Left forelimb (tissue), 1 donor: Measurements from ENCODE around the gene RPS15.
"Not testable (repeated sequence)": the region's sequence is repeated elsewhere in the genome, so short reads cannot be mapped to it uniquely, and the experiment has no call there.

Experiments
- DNase-seq: peaks from one replicate; pipeline ENCODE4 v3.0.0-alpha.2; 2018; ENCODE audit warnings: low spot score

The RPS15 gene

DNA sequence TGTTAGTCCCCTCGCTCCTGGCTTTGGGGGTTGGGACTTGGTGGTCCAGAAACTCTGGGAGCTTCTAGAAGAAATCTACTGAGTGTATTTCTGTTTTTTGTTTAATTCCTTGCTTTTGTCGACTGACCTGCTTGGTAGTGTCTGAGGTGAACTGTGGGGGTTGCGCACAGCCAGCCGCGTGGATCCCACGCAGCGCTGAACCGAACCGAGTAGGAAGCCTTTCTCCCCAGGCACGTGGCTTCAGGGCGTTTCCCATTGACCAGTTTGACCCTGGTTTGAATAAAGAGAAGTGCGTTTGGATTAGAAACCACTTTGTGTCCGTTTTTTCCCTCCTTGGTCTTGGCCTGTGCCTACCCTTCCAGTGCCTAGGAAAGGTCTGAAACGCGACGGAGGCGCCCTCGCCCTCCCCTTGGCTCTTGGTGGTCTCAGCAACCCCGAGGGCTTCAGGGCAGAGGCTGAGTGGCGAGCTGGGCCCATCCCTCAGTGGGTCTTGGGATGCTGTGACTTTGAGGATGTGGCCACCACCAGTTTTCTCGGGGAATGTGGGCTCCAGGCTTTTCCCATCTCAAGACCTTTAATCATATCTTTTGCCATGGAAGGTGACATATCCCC lies 2.7 kb upstream of the RPS15 start:
- DNase-seq: no peak

DNA sequence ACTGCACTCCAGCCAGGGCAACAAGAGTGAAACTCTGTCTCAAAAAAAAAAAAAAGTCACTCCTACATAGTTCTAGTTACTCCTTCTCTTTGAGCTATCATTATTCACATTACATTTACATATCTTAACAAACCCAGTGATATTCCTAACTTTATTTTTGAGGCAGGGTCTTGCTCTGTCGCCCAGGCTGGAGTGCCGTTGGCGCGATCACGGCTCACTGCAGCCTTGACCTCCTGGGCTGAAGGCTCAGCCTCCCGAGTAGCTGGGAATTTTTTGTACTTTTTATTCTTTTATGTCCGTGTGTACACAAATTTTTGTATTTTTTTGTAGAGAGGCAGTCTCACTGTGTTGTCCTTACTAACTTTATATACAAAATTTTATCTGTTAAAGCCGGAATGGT lies 587 bp upstream of the RPS15 start:
- DNase-seq: no peak

- no peak for DNase-seq
Measured at GRCh38 chr19:1438933-1439354, 748 bp downstream of the RPS15 start.

DNA sequence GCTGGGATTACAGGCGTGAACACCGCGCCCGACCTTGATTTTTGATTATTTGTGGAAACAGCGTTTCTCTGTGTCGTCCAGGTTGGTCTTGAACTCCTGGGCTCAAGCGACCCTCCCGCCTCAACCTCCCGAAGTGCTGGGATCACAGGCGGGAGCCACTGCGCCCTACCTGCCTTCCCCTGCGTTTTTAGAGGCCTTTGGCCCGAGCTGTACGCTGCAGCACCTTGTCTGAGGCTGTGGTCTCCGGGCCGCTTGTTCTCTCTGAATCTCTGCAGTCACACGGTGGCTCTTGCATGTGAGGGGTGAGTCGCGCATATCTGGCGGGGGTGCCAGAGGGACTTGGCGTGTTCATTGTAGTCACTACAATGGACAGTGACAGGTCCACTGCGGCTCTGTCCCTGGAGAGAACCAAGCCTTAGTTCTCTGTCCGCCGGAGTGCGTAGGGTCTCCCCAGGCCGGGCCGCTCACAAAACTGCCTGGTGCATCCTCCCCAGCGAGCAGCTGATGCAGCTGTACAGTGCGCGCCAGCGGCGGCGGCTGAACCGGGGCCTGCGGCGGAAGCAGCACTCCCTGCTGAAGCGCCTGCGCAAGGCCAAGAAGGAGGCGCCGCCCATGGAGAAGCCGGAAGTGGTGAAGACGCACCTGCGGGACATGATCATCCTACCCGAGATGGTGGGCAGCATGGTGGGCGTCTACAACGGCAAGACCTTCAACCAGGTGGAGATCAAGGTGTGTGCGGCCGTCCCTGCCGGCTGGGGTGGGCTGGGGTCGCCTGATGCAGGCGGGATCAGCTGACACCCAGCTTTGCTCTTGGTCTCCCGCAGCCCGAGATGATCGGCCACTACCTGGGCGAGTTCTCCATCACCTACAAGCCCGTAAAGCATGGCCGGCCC lies 1.6 kb downstream of the RPS15 start:
- DNase-seq: not testable (repeated sequence)

DNA sequence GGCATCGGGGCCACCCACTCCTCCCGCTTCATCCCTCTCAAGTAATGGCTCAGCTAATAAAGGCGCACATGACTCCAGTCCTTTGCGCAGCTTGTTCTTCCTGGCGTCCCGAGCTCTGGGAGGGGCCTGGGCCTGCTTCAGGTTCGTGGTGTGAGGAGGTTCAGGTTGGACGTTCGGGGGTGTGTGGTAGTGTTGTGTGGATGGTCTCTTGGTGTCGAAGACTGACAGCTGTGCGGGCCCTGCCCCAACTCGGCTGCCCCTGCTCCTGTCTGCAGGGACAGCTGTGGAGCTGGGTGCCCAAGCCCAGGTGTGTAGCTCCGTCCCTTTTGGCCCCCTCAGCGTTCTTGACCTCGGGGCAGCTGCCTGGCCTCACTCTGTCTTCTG lies 2.2 kb downstream of the RPS15 start:
- no peak for DNase-seq

DNA sequence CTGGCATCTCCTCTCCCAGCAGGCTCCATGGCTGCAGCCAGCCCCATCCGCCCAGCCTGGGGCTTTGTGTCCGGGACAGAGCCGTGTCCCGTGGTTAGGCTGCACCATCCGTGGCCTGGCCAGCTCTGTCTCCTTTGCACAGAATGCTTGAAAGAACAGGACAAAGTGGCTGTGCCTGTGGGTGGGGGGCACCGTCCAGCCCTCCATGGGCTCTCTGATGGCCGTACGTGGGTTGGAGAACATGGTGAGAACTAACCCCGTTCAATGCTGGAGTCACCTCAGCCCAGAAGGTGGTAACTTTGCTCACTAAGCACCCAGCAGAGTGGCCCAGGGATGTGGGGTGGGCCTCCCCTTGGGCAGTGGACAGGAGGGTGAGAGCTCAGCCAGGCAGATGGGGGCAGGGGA lies 2.8 kb downstream of the RPS15 start:
- DNase-seq: no peak

- no peak for DNase-seq
Measured at GRCh38 chr19:1441677-1442438, 3.7 kb downstream of the RPS15 start.

DNA sequence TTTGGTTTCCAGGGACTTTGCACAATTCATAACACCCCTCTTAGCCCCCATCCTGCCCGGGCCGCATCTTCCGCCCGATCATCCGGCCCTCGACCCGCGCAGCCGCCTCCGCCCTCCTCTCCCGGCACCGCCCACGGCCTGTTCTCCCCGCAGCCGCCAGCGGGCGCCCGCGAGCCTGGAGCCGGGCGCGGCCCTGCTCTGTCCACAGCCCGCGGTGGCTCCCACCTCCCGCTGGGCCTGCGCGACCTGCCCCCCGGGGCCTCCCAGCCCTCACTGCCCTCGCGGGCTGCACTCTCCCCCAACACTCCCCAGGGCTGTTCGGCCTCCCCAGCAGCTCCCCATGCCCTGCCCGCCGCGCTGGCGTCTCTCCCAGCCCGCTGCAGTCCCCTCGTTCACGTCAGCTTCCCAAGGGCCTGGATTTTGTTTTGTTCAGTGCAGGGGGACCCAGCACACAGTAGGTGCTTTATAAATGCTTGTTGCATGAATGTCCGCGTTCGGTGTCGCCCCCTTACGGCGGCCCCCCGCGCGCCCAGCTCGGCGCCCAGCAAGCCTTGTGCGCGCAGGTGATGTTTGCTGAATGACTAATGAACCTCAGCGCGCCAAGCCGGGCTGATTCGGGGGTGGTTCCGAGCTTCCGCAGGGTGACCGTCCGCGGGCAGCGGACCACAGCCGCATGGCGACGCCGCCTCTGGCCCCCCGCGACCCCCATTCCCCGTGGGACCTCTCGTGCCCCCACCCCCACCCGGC lies 7.2 kb downstream of the RPS15 start:
- DNase-seq: peak; percentile 88

DNA sequence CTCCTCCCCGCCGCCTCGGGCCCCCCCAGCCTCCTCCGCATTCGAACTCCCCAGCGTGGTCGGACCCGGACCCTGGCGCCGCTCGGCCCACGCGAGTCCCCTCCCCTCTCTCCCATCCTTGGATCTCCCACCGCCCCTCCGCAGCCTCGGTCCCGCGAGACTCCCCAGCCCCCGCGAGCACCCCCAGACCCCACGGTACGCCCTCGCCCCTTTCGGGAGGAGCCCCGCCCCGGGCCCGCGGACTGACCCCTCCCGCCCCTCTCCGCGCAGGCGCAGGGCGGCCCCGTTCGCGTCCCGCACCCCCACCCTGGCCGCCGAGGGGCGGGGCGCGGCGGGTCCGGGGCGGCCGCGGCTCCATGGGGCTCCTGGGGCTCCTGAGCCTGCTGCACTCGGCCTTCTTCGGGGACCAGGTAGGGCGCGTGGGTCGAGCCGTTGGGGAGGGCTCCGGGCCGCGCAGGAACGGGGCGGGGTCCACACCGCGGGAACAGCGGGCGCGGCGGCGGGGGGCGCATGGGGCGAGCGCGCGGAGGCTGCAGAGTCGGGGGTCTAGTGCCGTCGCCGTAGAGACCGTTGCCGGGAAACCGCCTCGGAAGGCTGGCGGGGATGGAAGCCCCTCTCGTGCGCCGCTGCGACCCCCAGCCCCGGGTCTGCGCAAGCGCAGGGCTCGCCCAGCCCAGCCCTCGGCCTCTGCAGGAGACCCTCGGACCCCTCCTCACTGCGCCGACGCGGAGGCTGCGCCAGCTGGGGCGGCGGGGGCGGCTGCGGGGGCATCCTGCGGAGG lies 7.9 kb downstream of the RPS15 start:
- no peak for DNase-seq

DNA sequence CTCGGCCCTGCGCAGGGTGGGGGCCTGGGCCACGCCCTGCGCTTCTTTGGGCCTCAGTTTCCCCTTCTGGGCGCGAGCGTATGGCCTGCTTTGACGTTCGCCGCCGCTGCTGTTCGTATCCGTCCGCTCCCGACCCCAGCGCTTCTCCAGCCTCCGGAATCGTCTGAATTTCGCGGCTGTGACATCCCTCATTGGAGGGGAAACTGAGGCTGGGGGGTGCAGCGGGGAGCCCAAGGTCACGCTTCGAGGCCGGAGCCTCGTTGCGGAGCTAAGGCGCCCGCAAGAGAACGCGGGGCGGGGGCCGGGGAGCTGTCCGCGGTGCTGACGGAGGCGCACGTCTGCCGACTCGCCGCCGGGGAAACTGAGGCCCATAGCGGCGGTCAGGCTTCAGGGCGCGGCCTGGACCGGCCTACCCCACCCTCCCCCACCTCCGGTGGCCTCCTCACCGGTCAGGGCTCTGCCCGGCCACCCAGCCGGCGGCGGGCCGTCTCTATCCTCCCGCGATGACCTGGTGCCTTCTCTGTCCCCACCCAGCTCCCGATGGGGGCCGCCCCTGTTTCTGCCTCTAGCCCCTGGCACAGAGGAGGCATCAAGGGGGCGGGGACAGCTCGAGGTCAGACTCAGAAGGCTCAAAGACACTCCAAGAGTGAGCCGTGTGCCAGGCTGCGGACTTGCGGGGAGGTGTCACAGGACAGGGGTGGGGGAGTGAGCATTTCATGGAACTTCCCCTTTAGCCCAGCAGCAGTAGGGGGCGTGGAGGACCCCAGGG lies 8.7 kb downstream of the RPS15 start:
- DNase-seq: no peak

GRCh38 chr19:1447504-1447903 lies 9.3 kb downstream of the RPS15 start:
- no peak for DNase-seq

DNA sequence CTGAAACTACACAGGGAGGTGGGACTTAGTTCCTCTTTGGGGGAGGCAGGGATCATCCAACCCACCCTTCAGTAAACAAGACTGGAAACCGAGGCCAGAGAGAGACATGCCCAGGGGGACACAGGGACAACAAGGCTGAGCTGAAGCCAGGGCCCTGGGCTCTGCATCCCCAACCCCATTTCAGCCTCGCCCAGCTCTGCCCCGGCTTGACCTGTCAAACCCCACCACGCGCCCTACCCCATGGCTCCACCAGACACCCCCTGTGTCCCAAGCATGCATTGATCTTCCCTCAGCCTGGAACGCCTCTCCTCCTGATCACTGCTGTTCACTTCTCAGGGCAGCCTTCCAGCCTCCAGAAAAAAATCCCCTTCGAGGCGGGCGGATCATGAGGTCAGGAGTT lies 9.7 kb downstream of the RPS15 start:
- DNase-seq: no peak

GRCh38 chr19:1449467-1450442 lies 11.6 kb downstream of the RPS15 start, which contains the start of gene APC2:
TSS of gene APC2 (plus strand) at chr19:1450121. CDS start at chr19:1453002, 2,881 bp downstream.
- DNase-seq: no peak

DNA sequence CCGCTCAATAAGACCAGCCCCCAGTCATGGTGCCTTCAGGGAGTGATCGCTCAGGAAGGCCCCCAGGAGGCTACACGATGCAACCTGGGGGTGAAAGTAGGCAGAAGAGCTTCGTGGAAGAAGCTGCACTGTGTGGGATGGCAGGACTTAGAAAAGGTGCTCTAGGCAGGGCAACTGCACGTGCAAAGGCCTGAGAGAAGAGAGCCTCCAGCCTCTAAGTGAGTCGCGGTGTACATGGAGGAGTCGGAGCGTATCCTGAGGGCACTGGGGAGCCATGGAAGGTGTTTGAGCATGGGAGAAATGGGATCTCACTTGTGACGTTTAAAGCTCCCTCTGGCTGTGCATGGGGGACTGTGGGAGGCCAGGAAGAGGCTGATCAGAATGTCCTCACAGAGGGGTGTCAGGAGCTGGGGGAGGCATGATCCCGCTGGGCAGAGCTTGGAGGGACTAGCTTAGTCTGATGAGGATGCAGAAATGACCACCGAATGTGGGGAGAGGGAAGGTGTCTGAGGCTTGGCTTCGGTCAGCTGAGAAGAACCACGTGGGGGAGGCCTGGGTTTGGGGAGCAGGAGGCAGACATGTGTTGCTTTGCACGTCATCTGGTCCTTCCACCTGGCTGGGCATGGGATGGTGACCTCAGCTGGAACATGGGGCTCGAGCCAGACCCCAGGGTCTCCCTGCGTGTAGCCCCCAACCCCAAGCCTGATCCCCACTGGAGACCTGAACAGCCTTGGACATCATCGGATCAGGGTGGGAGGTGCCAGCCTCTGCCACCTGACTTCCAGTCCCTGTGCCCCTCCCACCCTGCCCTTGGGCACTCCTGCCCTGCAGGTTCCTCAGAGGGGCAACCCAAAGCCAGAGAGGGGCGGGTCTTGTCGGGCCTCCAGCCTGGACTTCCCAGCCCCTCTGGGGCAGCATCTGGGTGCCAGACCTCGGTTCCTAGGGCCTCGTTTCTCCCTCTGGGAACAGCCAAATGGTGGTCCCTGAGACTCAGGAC lies 12.8 kb downstream of the RPS15 start:
- no peak for DNase-seq

DNA sequence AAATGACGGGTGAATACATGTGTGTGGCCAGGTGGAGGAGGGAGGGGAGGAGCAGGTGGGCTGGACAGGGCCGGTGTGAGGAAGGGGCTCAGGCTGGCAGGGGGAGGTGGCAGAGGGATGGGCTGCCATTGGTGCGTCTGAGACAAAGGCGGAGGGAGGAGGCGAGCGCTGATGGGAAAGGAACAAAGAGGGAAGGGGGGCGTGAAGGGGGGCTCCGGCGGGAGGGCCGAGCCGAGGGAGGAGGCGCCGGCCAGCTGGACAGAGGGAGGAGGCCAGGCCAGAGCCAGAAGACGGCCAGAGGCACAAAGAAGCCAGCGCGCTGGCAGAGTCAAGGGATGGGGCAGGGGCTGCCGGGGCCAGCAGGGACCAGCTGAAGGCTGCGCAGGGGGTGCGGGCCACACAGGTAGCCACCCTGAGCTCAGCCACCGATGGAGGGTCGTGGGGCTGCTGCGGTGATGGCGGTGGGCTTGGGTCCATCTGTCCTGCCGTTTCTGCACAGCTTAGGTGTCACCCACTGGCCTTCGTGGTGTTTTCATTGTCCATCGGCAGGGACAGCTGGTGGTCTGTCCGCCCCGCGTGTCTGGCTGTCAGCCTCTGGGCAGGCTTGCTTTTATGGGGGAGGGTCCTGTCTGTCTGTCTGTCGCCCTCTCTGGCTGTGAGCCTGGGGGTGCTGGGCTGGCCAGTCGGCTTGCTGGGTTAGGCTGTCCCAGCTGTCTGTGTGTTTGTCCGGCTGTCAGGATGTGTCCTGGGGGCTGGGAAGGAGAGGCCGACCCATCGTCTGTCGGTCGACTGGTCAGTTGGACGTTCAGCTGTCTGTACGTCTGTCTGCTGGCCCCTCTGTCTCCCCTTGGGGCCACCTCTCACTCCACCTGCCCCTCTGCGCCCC lies 14.0 kb downstream of the RPS15 start:
- DNase-seq: no peak

GRCh38 chr19:1452802-1453524 lies 14.8 kb downstream of the RPS15 start:
- no peak for DNase-seq
